ENCODE results near the gene SMIM35.

DNA sequence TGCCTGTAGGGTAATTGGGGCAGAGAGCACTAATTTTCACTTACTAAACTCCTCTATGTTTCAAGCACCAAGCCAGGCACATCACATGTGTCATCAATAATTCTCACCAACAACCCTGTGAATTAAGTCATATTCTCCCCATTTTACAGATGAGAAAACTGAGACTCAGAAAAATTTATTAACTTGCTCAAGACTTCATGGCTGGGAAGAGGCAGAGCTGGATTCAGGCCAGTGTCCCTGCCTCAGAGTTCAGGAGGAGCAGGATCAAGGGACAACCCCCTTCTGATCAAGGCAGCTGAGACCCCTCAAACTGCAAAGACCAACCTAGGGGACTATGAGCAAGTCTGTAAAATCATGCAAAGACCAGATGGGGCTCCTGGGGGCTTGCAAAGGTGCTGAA is 2.1 kb downstream of the SMIM35 start:
- TF ChIP-seq EZH2 (IDR thresholded peaks at IDR 0.05; ENCODE audit: low read depth), result no peak
- no peak for TF ChIP-seq CTCF (conservative IDR thresholded peaks at IDR 0.05)

Data from PC-9 (cell line).